HepG2 (cell line): Measurements from ENCODE around the gene BICDL1. TPM values are rescaled to one million over a fixed set of nuclear protein-coding genes. Genes with fewer than 3 reads are reported as not detected.

Experiments used
- ATF1 ChIP-seq: IDR thresholded peaks from 2 replicates; pipeline ENCODE4 v1.6.1; 2016; ENCODE audit warnings: mild to moderate bottlenecking, control low read depth
- BCL6 ChIP-seq: IDR thresholded peaks from 2 replicates; pipeline ENCODE4 v1.6.1; 2016; ENCODE audit warnings: missing genetic modification reagents, missing compliant biosample characterization
- CREB1 ChIP-seq, 2 experiments: fragments of 450-650 bp in 1 of 2; IDR thresholded peaks; 2 replicates each; pipeline ENCODE4 v1.6.1; 2016 to 2017; ENCODE audit warnings: control low read depth in 1 of 2, mild to moderate bottlenecking in 1 of 2, missing compliant biosample characterization in 1 of 2, missing genetic modification characterization in 1 of 2
- EP300 ChIP-seq, 3 experiments: sonication (generic) in 1 of 3; formaldehyde crosslinking in 1 of 3; IDR thresholded peaks; 2 replicates each; pipeline versions ENCODE4 v1.5.1 to v1.6.1; 2011 to 2020; ENCODE audit warnings: low read depth in 2 of 3, low read length in 2 of 3, borderline replicate concordance in 1 of 3, improper control_type of control experiment in 1 of 3, mild to moderate bottlenecking in 1 of 3, missing genetic modification reagents in 1 of 3, moderate library complexity in 1 of 3
- FOXA3 ChIP-seq: IDR thresholded peaks from 2 replicates; pipeline ENCODE4 v1.6.1; 2016; ENCODE audit warnings: missing genetic modification reagents, missing compliant biosample characterization
- GABPA ChIP-seq, 2 experiments: IDR thresholded peaks; 2 replicates each; pipeline ENCODE4 v1.6.1; 2011 to 2016; ENCODE audit warnings: low read depth in 2 of 2, low read length in 1 of 2, missing biosample characterization in 1 of 2, missing genetic modification characterization in 1 of 2
- HDAC2 ChIP-seq: sonication (generic); formaldehyde crosslinking; IDR thresholded peaks from 2 replicates; pipeline ENCODE4 v1.4.0; 2020; ENCODE audit warnings: missing genetic modification reagents
- HNF4A ChIP-seq: sonication (generic); formaldehyde crosslinking; IDR thresholded peaks from 2 replicates; pipeline ENCODE4 v1.4.0; 2020; ENCODE audit warnings: missing genetic modification reagents
- KDM6A ChIP-seq: IDR thresholded peaks from 2 replicates; pipeline ENCODE4 v1.6.1; 2016; ENCODE audit warnings: low read depth
- PCBP1 ChIP-seq: fragments of 200-400 bp; formaldehyde crosslinking; IDR thresholded peaks from 2 replicates; pipeline ENCODE4 v1.6.1; 2017; ENCODE audit warnings: mild to moderate bottlenecking, low read depth, low read length, borderline replicate concordance
- RELA ChIP-seq: sonication (generic); formaldehyde crosslinking; IDR thresholded peaks from 2 replicates; pipeline ENCODE4 v1.4.0; 2020; ENCODE audit warnings: missing genetic modification reagents
- SOX5 ChIP-seq: IDR thresholded peaks from 2 replicates; pipeline ENCODE4 v1.6.1; 2016; ENCODE audit warnings: borderline replicate concordance
- ZNF205 ChIP-seq: IDR thresholded peaks from 2 replicates; pipeline ENCODE4 v1.6.1; 2018; ENCODE audit warnings: missing biosample characterization, missing genetic modification reagents
- ZNF652 ChIP-seq: IDR thresholded peaks from 2 replicates; pipeline ENCODE4 v1.6.1; 2016; ENCODE audit warnings: low read depth, borderline replicate concordance
- ZSCAN31 ChIP-seq: sonication (generic); formaldehyde crosslinking; IDR thresholded peaks from 2 replicates; pipeline ENCODE4 v1.5.0; 2020; ENCODE audit warnings: low read depth, mild to moderate bottlenecking, missing genetic modification reagents
- polyA plus RNA-seq, 8 experiments: library from polyadenylated mRNA; depleted of rRNA in 3 of 8; stranded (reverse) in 7 of 8; unstranded in 1 of 8; fragments of >200 nt; fragmentation: Illumina TruSeq in 4 of 8; extraction: Trizol in 4 of 8; gene quantifications; 2 replicates each; pipeline versions ENCODE4 v1.2.1 to v1.2.3, GENCODE V29; 2011 to 2016; ENCODE audit warnings: low read depth in 4 of 8, missing spikeins in 1 of 8, mixed read lengths in 1 of 8; ENCODE audit not compliant: insufficient read depth in 1 of 8
- total RNA-seq, 5 experiments: library from RNA; depleted of rRNA; stranded (reverse); fragments of >200 nt; fragmentation: Illumina TruSeq; extraction: Trizol; gene quantifications; 2 replicates each; pipeline ENCODE4 v1.2.3, GENCODE V29; 2016; ENCODE audit warnings: low read depth in 1 of 5
- TF ChIP-seq, protein P1 (sequence below): sonication (generic); formaldehyde crosslinking; IDR thresholded peaks from 2 replicates; pipeline ENCODE4 v1.4.0; 2020; ENCODE audit warnings: mild to moderate bottlenecking, missing genetic modification reagents
- TF ChIP-seq, protein P2 (sequence below): sonication (generic); formaldehyde crosslinking; IDR thresholded peaks from 2 replicates; pipeline ENCODE4 v1.5.0; 2020; ENCODE audit warnings: mild to moderate bottlenecking, missing genetic modification reagents
- TF ChIP-seq, protein P3 (sequence below): sonication (generic); formaldehyde crosslinking; IDR thresholded peaks from 2 replicates; pipeline ENCODE4 v1.5.0; 2020; ENCODE audit warnings: missing genetic modification reagents, mild to moderate bottlenecking, borderline replicate concordance

The BICDL1 gene
- total and polyA plus RNA-seq, 2 of the 13 experiments (the other 11 are each of a cell fraction or from before 2014, with no cell fraction given), result 3.6 to 9.7 TPM

DNA sequence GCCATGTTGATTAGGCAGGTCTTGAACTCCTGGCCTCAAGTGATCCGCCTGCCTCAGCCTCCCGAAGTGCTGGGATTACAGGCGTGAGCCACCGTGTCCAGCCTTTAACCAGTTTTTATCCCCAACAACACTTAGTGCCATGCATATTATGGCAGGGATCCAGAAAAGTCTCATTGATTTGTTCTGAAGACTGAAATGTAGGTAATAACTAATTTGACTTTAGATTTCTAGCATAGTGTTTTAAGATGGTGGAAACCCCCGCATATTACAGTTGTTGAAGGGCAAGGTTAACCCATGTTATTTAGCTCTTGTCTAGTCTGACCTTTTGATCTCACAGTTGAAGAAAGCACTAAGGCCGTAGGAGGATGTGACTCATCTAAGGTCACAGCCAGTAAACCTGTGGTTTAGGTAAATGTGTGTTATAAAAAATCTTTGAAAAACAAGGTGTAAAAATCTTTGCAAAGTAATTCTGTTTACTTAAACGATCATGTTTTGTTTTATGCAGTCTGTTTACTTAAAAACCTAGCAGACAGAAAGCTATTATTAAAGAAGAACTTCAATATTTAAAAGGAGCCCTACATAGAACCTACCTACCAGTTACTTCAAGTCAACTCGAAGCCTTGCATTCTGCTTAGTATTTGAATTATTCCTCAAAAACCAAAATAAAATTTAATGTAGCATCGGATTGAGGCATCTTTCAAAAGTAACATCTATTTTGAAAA, 24.8 kb downstream of the BICDL1 start (continued):
- TF ChIP-seq, protein P1, sequence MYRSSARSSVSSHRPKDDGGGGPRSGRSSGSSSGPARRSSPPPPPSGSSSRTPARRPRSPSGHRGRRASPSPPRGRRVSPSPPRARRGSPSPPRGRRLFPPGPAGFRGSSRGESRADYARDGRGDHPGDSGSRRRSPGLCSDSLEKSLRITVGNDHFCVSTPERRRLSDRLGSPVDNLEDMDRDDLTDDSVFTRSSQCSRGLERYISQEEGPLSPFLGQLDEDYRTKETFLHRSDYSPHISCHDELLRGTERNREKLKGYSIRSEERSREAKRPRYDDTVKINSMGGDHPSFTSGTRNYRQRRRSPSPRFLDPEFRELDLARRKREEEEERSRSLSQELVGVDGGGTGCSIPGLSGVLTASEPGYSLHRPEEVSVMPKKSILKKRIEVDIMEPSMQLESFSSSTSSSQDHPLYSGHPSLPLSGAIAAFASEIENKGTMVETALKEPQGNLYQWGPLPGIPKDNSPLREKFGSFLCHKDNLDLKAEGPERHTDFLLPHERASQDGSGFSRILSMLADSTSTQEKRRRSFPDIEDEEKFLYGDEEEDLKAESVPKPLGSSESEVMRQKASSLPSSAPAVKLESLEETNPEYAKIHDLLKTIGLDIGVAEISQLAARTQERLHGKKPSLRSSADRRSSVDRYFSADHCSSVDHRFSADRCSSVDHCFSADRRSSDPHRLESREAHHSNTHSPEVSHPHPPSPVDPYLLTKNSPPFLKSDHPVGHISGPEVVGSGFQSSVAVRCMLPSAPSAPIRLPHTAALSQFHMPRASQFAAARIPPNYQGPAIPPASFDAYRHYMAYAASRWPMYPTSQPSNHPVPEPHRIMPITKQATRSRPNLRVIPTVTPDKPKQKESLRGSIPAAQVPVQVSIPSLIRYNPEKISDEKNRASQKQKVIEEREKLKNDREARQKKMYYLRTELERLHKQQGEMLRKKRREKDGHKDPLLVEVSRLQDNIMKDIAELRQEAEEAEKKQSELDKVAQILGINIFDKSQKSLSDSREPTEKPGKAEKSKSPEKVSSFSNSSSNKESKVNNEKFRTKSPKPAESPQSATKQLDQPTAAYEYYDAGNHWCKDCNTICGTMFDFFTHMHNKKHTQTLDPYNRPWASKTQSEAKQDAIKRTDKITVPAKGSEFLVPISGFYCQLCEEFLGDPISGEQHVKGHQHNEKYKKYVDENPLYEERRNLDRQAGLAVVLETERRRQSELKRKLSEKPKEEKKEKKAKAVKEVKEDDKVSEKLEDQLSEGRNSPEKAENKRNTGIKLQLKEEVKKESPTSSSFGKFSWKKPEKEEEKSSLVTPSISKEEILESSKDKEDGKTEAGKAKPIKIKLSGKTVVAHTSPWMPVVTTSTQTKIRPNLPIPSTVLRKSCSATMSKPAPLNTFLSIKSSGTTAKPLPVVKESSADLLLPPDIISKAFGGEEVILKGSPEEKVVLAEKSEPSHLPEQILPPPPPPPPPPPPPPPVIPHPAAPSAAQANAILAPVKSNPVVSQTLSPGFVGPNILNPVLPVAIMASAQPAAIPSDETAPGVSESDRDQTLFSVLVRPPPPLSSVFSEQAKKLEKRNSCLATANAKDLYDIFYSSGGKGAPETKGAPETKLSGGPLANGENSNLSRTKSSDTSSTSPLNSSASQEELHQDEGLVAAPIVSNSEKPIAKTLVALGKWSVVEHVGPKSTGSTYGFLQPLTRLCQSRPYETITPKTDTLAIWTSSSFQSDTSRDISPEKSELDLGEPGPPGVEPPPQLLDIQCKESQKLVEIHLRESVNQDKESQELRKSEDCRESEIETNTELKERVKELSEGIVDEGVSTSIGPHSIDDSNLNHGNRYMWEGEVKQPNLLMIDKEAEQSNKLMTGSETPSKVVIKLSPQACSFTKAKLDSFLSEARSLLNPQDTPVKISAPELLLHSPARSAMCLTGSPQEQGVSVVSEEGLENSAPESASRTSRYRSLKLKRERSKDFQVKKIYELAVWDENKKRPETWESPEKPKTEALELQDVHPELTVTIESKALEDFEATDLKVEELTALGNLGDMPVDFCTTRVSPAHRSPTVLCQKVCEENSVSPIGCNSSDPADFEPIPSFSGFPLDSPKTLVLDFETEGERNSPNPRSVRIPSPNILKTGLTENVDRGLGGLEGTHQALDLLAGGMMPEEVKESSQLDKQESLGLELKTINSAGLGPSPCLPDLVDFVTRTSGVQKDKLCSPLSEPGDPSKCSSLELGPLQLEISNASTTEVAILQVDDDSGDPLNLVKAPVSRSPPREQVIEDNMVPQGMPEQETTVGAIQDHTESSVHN (CRISPR knock-in tag), result no peak
- TF ChIP-seq RELA (CRISPR knock-in tag) (no peak), SOX5 (CRISPR knock-in tag) (peak; percentile 61; the same call in 1 of the 2 replicates), HNF4A (CRISPR knock-in tag) (peak; percentile 46; the same call in 1 of the 2 replicates), EP300 (IDR thresholded peaks at IDR 0.05; ENCODE audit: low read depth in 2 of 2, low read length in 2 of 2) (peak in 1 of 2 experiments; percentile 68; a peak in 2 of 4 replicates), EP300 (CRISPR knock-in tag; IDR thresholded peaks at IDR 0.05; ENCODE audit: borderline replicate concordance) (no peak), ZNF205 (CRISPR knock-in tag) (no peak), ATF1 (CRISPR knock-in tag) (0 out of 2 replicates have a peak, but pooled peaks have one; percentile 12), HDAC2 (CRISPR knock-in tag) (peak; percentile 51; the same call in 1 of the 2 replicates), BCL6 (peak; percentile 42; the same call in 1 of the 2 replicates), GABPA (IDR thresholded peaks at IDR 0.05; ENCODE audit: low read depth, low read length) (no peak), GABPA (CRISPR knock-in tag; IDR thresholded peaks at IDR 0.05; ENCODE audit: low read depth) (peak; percentile 35; the same call in 1 of the 2 replicates), ZSCAN31 (CRISPR knock-in tag) (no peak), PCBP1 (no peak), KDM6A (CRISPR knock-in tag) (0 out of 2 replicates have a peak, but pooled peaks have one; percentile 33), ZNF652 (CRISPR knock-in tag) (peak; percentile 59; the same call in 1 of the 2 replicates), FOXA3 (CRISPR knock-in tag) (peak; percentile 88), CREB1 (IDR thresholded peaks at IDR 0.05) (no peak), CREB1 (CRISPR knock-in tag; IDR thresholded peaks at IDR 0.05) (peak; percentile 55; the same call in 1 of the 2 replicates)
- TF ChIP-seq, protein P2, sequence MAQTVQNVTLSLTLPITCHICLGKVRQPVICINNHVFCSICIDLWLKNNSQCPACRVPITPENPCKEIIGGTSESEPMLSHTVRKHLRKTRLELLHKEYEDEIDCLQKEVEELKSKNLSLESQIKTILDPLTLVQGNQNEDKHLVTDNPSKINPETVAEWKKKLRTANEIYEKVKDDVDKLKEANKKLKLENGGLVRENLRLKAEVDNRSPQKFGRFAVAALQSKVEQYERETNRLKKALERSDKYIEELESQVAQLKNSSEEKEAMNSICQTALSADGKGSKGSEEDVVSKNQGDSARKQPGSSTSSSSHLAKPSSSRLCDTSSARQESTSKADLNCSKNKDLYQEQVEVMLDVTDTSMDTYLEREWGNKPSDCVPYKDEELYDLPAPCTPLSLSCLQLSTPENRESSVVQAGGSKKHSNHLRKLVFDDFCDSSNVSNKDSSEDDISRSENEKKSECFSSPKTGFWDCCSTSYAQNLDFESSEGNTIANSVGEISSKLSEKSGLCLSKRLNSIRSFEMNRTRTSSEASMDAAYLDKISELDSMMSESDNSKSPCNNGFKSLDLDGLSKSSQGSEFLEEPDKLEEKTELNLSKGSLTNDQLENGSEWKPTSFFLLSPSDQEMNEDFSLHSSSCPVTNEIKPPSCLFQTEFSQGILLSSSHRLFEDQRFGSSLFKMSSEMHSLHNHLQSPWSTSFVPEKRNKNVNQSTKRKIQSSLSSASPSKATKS (CRISPR knock-in tag), result no peak
- TF ChIP-seq, protein P3, sequence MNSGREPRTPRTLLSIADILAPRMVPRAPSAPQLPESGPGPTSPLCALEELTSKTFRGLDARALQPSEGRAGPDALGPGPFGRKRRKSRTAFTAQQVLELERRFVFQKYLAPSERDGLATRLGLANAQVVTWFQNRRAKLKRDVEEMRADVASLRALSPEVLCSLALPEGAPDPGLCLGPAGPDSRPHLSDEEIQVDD (CRISPR knock-in tag), result no peak
